ENCODE data around the gene LMOD2.

DNA sequence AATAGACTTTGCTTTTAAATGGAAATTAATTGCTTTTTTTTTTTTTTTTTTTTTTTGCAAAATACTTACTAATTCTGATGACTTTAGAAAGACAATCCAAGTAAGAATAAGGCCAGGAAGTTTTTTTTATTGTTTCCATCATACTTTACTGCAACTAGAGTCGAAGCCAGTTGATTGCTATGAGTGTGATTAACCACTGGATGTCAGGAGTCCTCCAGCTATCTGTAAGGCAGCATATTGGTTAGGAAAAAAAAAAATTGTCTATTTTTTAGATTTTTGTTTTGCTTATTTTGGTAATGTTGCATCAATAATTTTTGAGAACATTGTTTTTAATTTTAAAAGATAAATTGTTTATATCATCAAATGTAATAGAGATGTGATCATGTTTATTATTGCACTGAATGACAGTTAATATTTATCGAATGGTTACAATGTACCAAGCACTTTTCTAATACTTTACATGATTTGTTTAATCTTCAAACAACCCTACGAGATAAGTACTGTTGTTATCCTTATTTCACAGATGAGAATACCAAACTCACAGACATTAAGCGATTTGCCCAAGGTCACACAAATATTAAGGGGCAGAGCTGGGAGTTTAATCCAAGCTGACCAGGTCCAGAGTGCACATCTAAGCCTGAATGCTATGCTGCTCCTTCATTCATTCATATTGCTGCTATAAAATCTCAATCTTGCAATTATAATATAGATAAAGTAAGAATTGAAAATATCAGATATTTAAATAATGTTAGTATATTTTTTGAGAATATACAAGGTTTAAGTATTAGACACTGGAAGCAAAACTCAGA, 19.9 kb upstream of the LMOD2 start:
- peak; percentile 26 for TF ChIP-seq CTCF (IDR thresholded peaks at IDR 0.05; ENCODE audit: low read length)
- no peak for TF ChIP-seq EZH2 (optimal IDR thresholded peaks at IDR 0.05; ENCODE audit: low read depth, low read length)
